ENCODE measurements around the gene NDFIP2.

DNA sequence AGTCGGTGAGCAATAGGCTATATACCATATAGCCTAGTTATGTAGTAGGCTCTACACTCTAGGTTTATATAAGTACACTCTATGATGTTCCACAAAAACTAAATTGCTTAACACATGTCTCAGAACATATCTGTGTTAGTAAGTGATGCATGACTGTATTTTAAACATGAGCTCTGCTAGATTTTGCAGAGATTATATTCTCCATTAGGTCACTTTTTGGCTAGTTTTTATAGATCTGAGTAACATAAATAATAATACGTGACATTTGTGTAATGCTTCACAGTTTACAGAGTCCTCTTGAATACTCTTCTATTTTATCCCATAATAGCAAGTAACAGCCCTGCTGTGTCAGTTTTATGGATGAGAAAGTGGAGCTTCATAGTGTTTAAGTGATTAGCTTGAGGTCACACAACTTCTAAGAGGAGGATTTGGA lies 47.8 kb downstream of the NDFIP2 start:
- no peak for TF ChIP-seq POLR2A (IDR thresholded peaks at IDR 0.05)
- TF ChIP-seq, protein P1, sequence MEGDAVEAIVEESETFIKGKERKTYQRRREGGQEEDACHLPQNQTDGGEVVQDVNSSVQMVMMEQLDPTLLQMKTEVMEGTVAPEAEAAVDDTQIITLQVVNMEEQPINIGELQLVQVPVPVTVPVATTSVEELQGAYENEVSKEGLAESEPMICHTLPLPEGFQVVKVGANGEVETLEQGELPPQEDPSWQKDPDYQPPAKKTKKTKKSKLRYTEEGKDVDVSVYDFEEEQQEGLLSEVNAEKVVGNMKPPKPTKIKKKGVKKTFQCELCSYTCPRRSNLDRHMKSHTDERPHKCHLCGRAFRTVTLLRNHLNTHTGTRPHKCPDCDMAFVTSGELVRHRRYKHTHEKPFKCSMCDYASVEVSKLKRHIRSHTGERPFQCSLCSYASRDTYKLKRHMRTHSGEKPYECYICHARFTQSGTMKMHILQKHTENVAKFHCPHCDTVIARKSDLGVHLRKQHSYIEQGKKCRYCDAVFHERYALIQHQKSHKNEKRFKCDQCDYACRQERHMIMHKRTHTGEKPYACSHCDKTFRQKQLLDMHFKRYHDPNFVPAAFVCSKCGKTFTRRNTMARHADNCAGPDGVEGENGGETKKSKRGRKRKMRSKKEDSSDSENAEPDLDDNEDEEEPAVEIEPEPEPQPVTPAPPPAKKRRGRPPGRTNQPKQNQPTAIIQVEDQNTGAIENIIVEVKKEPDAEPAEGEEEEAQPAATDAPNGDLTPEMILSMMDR (IDR thresholded peaks at IDR 0.05 in 8 of 11, conservative IDR thresholded peaks at IDR 0.05 in 3 of 11) = no peak

Data from spleen (tissue), 7 donors.